GM19035 (cell line): Measurements from ENCODE around the gene GLCCI1.

Source experiments
- ATAC-seq: cut with Tn5 transposase; IDR thresholded peaks from one replicate; pipeline ENCODE4 v1.9.1; 2021; ENCODE audit not compliant: unreplicated experiment

GLCCI1 gene

DNA sequence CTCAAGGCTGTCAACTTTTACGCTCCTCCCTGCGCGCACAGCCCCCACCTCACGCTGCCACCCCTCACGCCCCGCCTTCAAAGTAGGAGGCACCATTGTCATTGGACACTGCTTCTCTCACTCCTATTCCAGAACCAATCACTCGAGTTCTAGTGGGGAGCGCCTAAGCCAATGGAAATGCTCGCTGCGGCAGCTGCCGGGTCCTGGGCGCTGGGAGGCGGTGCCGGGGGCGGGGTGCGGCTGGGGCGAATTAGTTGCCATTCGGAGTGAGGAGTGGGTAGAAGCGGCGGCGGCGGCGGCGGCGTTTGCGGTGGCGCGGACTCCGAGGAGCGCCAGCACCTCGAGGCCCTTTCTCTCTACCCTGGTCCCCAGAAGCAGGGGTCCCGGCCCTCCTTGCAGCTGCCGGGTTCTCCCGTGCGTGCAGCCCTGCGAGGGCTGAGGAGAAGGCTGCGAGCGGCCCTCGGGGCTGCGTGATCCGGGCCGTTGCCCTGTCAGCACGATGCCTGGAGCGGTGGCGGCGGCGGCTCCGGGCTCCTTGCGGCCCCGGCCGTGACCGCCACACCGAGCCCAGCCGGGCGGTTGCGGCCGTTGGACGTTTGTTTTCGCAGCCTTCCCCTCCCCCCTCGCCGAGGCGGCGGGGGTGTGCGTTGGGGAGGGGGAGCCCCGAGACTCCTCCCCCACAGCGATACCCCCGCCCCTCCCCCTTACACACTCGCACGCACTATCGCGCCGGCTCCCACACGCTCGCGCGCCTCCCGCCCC lies at the start of gene GLCCI1:
Gene GLCCI1 (plus strand): TSS at position 253 of the 762 bp plus-strand sequence. CDS start 555 bp downstream, outside the sequence.
- peak; percentile 78 for ATAC-seq

DNA sequence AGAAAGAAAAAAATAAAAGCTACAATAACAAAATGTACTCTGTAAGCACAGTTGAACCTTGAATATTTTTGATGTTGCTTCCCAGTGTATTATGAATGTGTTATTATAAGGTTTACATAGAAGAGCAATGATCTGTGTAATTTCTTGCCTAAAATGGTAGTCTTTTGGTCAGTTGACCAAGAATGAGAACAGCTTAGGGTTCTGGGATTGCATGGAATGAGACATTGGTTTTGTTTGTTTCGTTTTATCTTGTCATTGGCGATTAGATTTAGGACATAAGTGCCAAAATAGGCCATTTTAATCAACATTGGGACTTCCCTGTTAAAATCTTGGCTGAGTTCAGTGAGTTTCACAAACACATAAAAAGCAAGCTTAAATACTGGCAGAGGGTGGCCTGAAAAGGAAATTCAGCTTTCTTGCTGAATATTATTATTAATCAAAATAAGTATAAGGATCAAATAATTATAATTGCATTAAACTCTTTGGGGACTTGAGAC lies 49.1 kb upstream of the GLCCI1 start:
- no peak for ATAC-seq

DNA sequence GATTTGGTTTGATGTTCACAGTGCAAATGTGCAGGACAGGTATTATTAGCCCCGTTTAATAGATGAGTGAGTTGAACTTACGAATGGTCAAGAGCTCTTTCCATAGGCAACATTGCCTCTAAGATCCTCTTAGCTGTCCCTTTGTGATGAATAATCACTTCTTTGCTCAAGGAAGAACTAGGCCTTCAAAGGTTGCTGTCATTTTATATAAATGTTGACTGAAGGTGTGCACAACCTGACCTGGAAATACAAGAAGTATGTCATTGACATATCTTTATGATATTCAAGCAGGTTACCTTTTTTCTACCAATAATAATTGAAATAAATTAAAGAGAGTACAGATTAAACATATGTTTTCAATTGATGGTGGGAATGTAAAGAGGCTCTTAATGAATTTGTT lies 48.5 kb upstream of the GLCCI1 start:
- peak; percentile 3 for ATAC-seq

DNA sequence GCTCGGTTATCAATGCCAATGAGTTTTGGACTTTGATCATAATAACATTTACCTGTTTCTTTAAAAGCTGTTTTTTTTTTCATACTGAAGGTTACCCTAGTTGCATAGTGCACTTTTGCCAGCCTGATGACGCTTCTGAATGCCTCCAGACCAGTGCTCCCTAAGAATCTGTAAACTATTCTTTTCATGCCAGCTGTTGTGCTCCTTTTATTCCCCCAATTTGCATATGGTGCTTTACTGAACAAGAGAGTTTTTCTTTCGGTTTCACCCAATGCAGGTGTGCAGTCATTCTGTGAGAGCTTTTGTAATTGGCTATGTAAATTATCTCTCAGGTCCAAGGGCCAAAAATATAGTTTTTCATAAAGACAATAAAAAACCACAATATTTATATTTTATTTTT lies 48.1 kb upstream of the GLCCI1 start:
- ATAC-seq = peak; percentile 95

DNA sequence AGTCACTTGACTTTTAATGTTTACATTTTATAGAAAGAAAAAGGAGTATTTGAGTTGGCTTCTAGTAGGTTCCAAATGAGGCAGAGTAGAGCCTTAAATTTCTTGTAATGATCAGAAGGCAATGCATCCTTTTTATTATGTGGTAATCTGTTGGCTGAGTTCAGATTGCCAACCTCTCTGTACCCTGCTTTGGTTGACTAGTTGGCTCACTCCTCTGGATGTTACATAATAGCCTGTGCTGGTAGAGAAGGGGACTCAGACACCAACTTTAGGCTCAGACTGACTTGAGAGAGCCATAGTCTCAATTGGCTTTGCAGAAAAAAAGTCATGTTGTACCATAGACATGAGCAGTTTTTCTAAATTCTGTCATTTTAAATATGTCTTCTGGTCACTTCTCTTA lies 46.8 kb upstream of the GLCCI1 start:
- no peak for ATAC-seq

- ATAC-seq = no peak
These were observed 45.8 kb upstream of the GLCCI1 start for GRCh38 chr7:7922684-7923385.

DNA sequence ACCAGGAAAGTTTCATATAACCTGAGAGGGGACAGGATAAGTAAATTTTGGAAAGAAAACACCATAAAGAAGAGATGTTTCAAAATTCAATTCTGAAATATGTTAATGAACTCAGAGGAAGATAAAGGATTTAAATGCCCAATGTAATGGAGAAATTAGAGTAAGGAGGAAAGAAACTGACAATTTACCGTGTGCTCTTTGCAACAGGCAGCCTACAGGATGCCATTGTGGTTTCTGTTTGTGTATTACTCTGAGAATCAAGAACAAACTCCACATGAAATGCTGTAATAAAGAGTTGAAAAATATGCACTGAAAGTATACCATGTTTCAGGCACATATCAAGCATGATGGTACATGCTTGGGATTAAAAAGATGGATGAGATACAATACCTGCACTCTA lies 44.8 kb upstream of the GLCCI1 start:
- ATAC-seq = no peak

GRCh38 chr7:7924303-7924702 lies 44.3 kb upstream of the GLCCI1 start:
- no peak for ATAC-seq

DNA sequence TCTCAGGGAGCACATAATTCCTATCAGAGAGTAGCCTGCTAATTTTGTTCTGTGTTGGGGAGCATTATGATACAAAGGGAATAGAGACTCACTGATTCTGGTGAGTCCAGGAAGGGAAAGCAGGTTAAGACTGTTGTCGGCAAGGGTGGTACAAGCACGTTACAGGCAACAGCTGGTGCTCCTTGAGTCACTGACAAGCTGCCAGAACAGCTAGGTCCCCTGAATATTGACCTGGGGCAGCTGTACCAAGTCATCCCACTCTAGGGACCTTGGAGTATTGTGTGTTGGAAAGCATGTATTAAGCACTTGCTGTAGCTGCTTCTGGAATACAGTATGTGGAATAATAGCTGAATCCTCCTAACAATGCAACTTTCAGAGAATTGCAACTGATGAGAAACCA lies 37.0 kb upstream of the GLCCI1 start:
- no peak for ATAC-seq

- ATAC-seq = no peak
These were observed 36.0 kb upstream of the GLCCI1 start for GRCh38 chr7:7932553-7932952.

- ATAC-seq = no peak
These were observed 34.6 kb upstream of the GLCCI1 start for GRCh38 chr7:7933915-7934526.

DNA sequence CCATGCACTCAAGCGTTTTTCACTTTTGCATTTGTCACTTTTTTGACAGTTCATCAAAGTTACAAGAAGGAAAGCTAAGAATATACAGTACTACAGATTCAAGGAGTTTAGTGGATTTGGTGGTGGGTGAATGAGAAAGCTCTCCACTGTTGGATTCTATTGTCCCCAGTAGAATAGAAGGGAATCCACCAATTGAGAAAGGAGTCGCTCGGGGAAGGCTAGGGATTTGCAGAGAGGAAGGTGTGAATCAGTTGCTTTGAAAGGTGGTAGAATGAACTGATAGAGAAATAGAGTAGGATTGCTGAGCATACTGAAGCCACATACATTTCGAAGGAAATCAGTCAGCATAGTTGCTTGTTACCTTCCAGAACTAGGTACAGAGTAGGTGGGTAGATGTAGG lies 33.7 kb upstream of the GLCCI1 start:
- no peak for ATAC-seq

DNA sequence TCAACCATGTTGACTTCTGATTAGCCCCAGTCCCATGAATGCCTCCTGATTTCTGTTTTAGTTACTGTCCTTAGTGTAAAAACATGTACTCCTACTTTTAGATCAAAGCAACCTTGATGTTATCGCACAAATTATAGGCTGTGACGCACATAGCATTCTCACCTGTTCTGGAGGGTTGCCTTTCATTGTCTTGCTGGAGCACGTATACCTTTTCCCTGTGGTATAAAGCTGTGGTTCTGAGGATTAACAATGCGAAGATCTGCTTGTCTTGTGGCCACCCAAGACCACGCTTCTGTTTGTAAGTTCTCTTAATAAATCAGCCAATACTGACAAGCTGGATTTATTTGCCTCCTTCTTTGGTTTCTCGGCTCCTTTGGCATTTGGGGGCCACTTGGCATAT lies 30.1 kb upstream of the GLCCI1 start:
- ATAC-seq = no peak

GRCh38 chr7:7943951-7944350 lies 24.6 kb upstream of the GLCCI1 start:
- no peak for ATAC-seq

- ATAC-seq = peak; percentile 90
These were observed 23.8 kb upstream of the GLCCI1 start for GRCh38 chr7:7944619-7945282.

- ATAC-seq = no peak
These were observed 22.1 kb upstream of the GLCCI1 start for GRCh38 chr7:7946486-7946885.

- no peak for ATAC-seq
These were observed 20.4 kb upstream of the GLCCI1 start for GRCh38 chr7:7948232-7948631.

GRCh38 chr7:7953806-7954205 lies 14.8 kb upstream of the GLCCI1 start:
- ATAC-seq = no peak

GRCh38 chr7:7956531-7957128 lies 12.0 kb upstream of the GLCCI1 start:
- ATAC-seq = no peak

GRCh38 chr7:7957513-7957912 lies 11.1 kb upstream of the GLCCI1 start:
- ATAC-seq = no peak
